H9 (cell line): ENCODE data around the gene TRIM50. TPM values are rescaled to one million over a fixed set of nuclear protein-coding genes. Genes with fewer than 3 reads are reported as not detected.

Source experiments
- DNase-seq: peaks from one replicate; pipeline ENCODE4 v3.0.0-alpha.2; 2017
- H2AFZ ChIP-seq: one replicate; pipeline ENCODE4 v1.6.1; 2013; ENCODE audit warnings: mild to moderate bottlenecking, low read length, control low read depth, moderate library complexity
- H2AK5ac ChIP-seq: 2 replicates; pipeline ENCODE4 v1.6.1; 2013; ENCODE audit warnings: low read length, control low read depth, mixed read lengths; ENCODE audit not compliant: insufficient read length
- H2BK120ac ChIP-seq: one replicate; pipeline ENCODE4 v1.6.1; 2013; ENCODE audit warnings: low read depth, mild to moderate bottlenecking, low read length, control low read depth, inconsistent platforms; ENCODE audit not compliant: poor library complexity, severe bottlenecking
- H2BK12ac ChIP-seq: 2 replicates; pipeline ENCODE4 v1.6.1; 2013; ENCODE audit warnings: low read length, control low read depth, mixed read lengths, low read depth; ENCODE audit not compliant: insufficient read length
- H2BK15ac ChIP-seq: 2 replicates; pipeline ENCODE4 v1.6.1; 2013; ENCODE audit warnings: low read depth, low read length, control low read depth
- H2BK20ac ChIP-seq: one replicate; pipeline ENCODE4 v1.6.1; 2013; ENCODE audit warnings: low read depth, mild to moderate bottlenecking, low read length, control low read depth, inconsistent platforms; ENCODE audit not compliant: poor library complexity, severe bottlenecking
- H2BK5ac ChIP-seq: 2 replicates; pipeline ENCODE4 v1.6.1; 2013; ENCODE audit warnings: low read length, control low read depth, mixed read lengths; ENCODE audit not compliant: insufficient read length
- H3K14ac ChIP-seq: 2 replicates; pipeline ENCODE4 v1.6.1; 2013; ENCODE audit warnings: low read length, control low read depth; ENCODE audit not compliant: insufficient read depth
- H3K18ac ChIP-seq: 2 replicates; pipeline ENCODE4 v1.6.1; 2013; ENCODE audit warnings: low read depth, mild to moderate bottlenecking, mixed read lengths, low read length, control low read depth; ENCODE audit not compliant: insufficient read length
- H3K23ac ChIP-seq: 2 replicates; pipeline ENCODE4 v1.6.1; 2013; ENCODE audit warnings: low read length, control low read depth, mixed read lengths, low read depth; ENCODE audit not compliant: insufficient read length
- H3K23me2 ChIP-seq: 2 replicates; pipeline ENCODE4 v1.6.1; 2013; ENCODE audit warnings: low read depth, mild to moderate bottlenecking, mixed read lengths, low read length, control low read depth; ENCODE audit not compliant: insufficient read length, poor library complexity, severe bottlenecking
- H3K27ac ChIP-seq: 2 replicates; pipeline ENCODE4 v1.5.1; 2013; ENCODE audit warnings: low read length, control low read depth, mixed read lengths, low read depth; ENCODE audit not compliant: insufficient read length
- H3K27me3 ChIP-seq: 2 replicates; pipeline ENCODE4 v1.6.1; 2013; ENCODE audit warnings: low read length, control low read depth, inconsistent platforms; ENCODE audit not compliant: insufficient read depth
- H3K4ac ChIP-seq: 2 replicates; pipeline ENCODE4 v1.6.1; 2013; ENCODE audit warnings: low read depth, mild to moderate bottlenecking, control low read depth, inconsistent platforms, low read length, moderate library complexity
- H3K4me1 ChIP-seq: 2 replicates; pipeline ENCODE4 v1.6.1; 2013; ENCODE audit warnings: low read length, control low read depth, inconsistent platforms; ENCODE audit not compliant: insufficient read depth
- H3K4me2 ChIP-seq: 2 replicates; pipeline ENCODE4 v1.6.1; 2013; ENCODE audit warnings: low read length, control low read depth, mixed read lengths; ENCODE audit not compliant: insufficient read length, insufficient read depth
- H3K56ac ChIP-seq: 2 replicates; pipeline ENCODE4 v1.6.1; 2013; ENCODE audit warnings: low read depth, mild to moderate bottlenecking, mixed read lengths, low read length, control low read depth; ENCODE audit not compliant: insufficient read length
- H3K79me1 ChIP-seq: 2 replicates; pipeline ENCODE4 v1.6.1; 2013; ENCODE audit warnings: low read depth, mild to moderate bottlenecking, moderate library complexity, low read length, control low read depth, inconsistent platforms; ENCODE audit not compliant: insufficient read depth, poor library complexity, severe bottlenecking
- H3K79me2 ChIP-seq: 2 replicates; pipeline ENCODE4 v1.6.1; 2013; ENCODE audit warnings: low read length, control low read depth, inconsistent platforms; ENCODE audit not compliant: insufficient read depth
- H3K9ac ChIP-seq: 2 replicates; pipeline ENCODE4 v1.6.1; 2013; ENCODE audit warnings: low read length, control low read depth, mixed read lengths; ENCODE audit not compliant: insufficient read length; ENCODE audit errors: extremely low read depth
- H3K9me3 ChIP-seq: one replicate; pipeline ENCODE4 v1.6.1; 2013; ENCODE audit warnings: low read depth, low read length, inconsistent platforms; ENCODE audit not compliant: control insufficient read depth
- H3T11ph ChIP-seq: one replicate; pipeline ENCODE4 v1.6.1; 2013; ENCODE audit warnings: mild to moderate bottlenecking, low read length, control low read depth, inconsistent platforms
- H4K20me1 ChIP-seq: one replicate; pipeline ENCODE4 v1.6.1; 2013; ENCODE audit not compliant: control insufficient read depth, insufficient read length, insufficient read depth
- H4K5ac ChIP-seq: 2 replicates; pipeline ENCODE4 v1.6.1; 2013; ENCODE audit warnings: low read depth, mild to moderate bottlenecking, mixed read lengths, low read length, control low read depth; ENCODE audit not compliant: insufficient read length
- H4K8ac ChIP-seq: replicated peaks from 2 replicates; pipeline ENCODE4 v1.6.1; 2013; ENCODE audit warnings: low read length, control low read depth, mixed read lengths, low read depth; ENCODE audit not compliant: insufficient read length
- H4K91ac ChIP-seq: 2 replicates; pipeline ENCODE4 v1.6.1; 2013; ENCODE audit warnings: low read depth, mild to moderate bottlenecking, moderate library complexity, mixed read lengths, low read length, control low read depth; ENCODE audit not compliant: insufficient read length
- H3K27ac Mint-ChIP-seq, 3 experiments: 2 replicates in 2 of 3; 3 replicates in 1 of 3; pipeline ENCODE4 v1.8.0; 2020 to 2021; ENCODE audit warnings: mixed read lengths in 3 of 3, mild to moderate bottlenecking in 1 of 3, moderate library complexity in 1 of 3
- H3K27me3 Mint-ChIP-seq: 2 replicates; pipeline ENCODE4 v1.8.0; 2021; ENCODE audit warnings: low read depth, mild to moderate bottlenecking, moderate library complexity, mixed read lengths
- H3K36me3 Mint-ChIP-seq, 3 experiments: 2 replicates in 2 of 3; 3 replicates in 1 of 3; pipeline ENCODE4 v1.8.0; 2020 to 2021; ENCODE audit warnings: low read depth in 3 of 3, mixed read lengths in 3 of 3; ENCODE audit not compliant: insufficient read depth in 1 of 3
- H3K4me1 Mint-ChIP-seq, 2 experiments: 2 replicates each; pipeline ENCODE4 v1.8.0; 2020; ENCODE audit warnings: mixed read lengths in 2 of 2
- H3K4me3 Mint-ChIP-seq, 2 experiments: 2 replicates in 1 of 2; 3 replicates in 1 of 2; pipeline ENCODE4 v1.8.0; 2020 to 2021; ENCODE audit warnings: mild to moderate bottlenecking in 2 of 2, mixed read lengths in 2 of 2, moderate library complexity in 1 of 2
- H3K9me3 Mint-ChIP-seq, 2 experiments: 2 replicates in 1 of 2; 3 replicates in 1 of 2; pipeline ENCODE4 v1.8.0; 2020; ENCODE audit warnings: mild to moderate bottlenecking in 2 of 2, mixed read lengths in 2 of 2, moderate library complexity in 1 of 2
- WGBS: extraction: QIAGEN DNeasy Blood & Tissue Kit; methylation state at CpG from one replicate; pipeline ENCODE4 v1.1.7; 2013; ENCODE audit warnings: missing lambda C conversion rate, low lambda C conversion rate, mixed read lengths; ENCODE audit not compliant: insufficient read length; ENCODE audit errors: extremely low coverage; 5-methylcytosine and 5-hydroxymethylcytosine counted together
- total RNA-seq: library from RNA; stranded (reverse); gene quantifications from 2 replicates; pipeline ENCODE4 v1.2.1, GENCODE V29; 2021
- TF ChIP-seq, protein P1 (sequence below): fragments of 200-600 bp; sonication (generic); conservative IDR thresholded peaks from 3 replicates; pipeline ENCODE4 v1.8.0; 2021; ENCODE audit warnings: antibody characterized with exemption, mild to moderate bottlenecking

Gene TRIM50
- total RNA-seq, 1 experiment from 2014 or later = not detected

DNA sequence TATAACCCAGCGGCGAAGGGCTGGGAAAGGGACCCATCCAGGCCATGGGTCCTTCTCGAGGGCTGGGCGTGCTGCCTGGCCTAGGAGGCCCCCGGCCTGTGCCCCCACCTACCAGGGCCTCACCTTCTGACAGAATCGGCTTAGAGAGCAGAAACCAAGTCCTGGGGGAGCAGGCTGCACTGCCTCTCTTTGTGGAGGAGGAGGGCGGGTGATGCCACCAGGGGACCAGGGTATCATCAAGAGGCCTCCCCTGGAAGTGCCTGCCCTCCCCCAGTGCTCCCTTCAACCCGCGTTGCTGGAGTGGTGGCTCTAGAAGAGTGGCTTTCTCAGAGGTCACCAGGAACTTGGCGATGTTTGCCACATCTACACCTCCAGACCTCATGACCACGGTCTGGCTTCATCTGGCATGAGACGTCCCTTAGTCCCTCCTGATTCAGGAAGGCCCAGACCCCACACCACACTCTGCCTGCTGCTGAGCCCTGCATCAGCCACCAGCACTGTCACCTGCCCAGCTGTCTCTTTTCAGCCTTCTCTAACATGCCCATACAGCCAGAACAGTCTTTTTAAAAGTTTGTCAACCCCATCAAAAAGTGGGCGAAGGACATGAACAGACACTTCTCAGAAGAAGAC is 32.0 kb upstream of the TRIM50 start:
- Histone ChIP-seq H4K8ac (no peak overlapping the region), H4K5ac (no peak overlapping the region), H3T11ph (no peak overlapping the region), H3K79me2 (no peaks in the 10 kb centered on the region), H3K79me1 (no peaks in the 10 kb centered on the region), H3K27ac (no peak overlapping the region), H2BK12ac (no peak overlapping the region), H2BK15ac (no peak overlapping the region), H3K4ac (no peak overlapping the region), H2BK20ac (no peak overlapping the region), H2AFZ (no peak overlapping the region), H3K4me2 (no peak overlapping the region), H3K9me3 (no peaks in the 10 kb centered on the region), H3K18ac (no peak overlapping the region), H3K27me3 (no peaks in the 10 kb centered on the region), H3K23me2 (no peaks in the 10 kb centered on the region), H2AK5ac (no peak overlapping the region), H4K20me1 (no peaks in the 10 kb centered on the region), H3K14ac (no peak overlapping the region), H3K23ac (no peak overlapping the region), H3K56ac (no peak overlapping the region), H2BK5ac (no peak overlapping the region), H2BK120ac (no peak overlapping the region), H4K91ac (no peak overlapping the region), H3K4me1 (no peaks in the 10 kb centered on the region; the same call in 1 of the 2 replicates), H3K9ac (no peak overlapping the region)
- WGBS = no CpG with 5 or more reads among the region's 13 CpGs
- no peaks in the 10 kb centered on the region; a peak in 1 of 5 replicates for H3K9me3 Mint-ChIP-seq
- peaks cover 8% of the 10 kb centered on the region in 2 experiments for H3K4me1 Mint-ChIP-seq
- no peak overlapping the region for H3K4me3 Mint-ChIP-seq
- H3K27me3 Mint-ChIP-seq = no peaks in the 10 kb centered on the region; the same call in none of the 2 replicates
- DNase-seq = no peak
- H3K27ac Mint-ChIP-seq = peak overlapping the region in 1 of 3 experiments; percentile 93; a peak in 1 of 7 replicates
- H3K36me3 Mint-ChIP-seq = no peaks in the 10 kb centered on the region
- TF ChIP-seq, protein P1, sequence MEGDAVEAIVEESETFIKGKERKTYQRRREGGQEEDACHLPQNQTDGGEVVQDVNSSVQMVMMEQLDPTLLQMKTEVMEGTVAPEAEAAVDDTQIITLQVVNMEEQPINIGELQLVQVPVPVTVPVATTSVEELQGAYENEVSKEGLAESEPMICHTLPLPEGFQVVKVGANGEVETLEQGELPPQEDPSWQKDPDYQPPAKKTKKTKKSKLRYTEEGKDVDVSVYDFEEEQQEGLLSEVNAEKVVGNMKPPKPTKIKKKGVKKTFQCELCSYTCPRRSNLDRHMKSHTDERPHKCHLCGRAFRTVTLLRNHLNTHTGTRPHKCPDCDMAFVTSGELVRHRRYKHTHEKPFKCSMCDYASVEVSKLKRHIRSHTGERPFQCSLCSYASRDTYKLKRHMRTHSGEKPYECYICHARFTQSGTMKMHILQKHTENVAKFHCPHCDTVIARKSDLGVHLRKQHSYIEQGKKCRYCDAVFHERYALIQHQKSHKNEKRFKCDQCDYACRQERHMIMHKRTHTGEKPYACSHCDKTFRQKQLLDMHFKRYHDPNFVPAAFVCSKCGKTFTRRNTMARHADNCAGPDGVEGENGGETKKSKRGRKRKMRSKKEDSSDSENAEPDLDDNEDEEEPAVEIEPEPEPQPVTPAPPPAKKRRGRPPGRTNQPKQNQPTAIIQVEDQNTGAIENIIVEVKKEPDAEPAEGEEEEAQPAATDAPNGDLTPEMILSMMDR = no peak
